HepG2 (cell line): Measurements from ENCODE around the gene ZNRD2. TPM values are rescaled to one million over a fixed set of nuclear protein-coding genes. Genes with fewer than 3 reads are reported as not detected.
A peak's percentile ranks its signal among the peaks of the same experiment; 100 is the strongest.

Experiments
- ASH2L ChIP-seq: fragments of 300-600, 200-600 bp; sonication (generic); IDR thresholded peaks from 2 replicates; pipeline ENCODE4 v1.7.0; 2017; ENCODE audit warnings: low read depth, mild to moderate bottlenecking, moderate library complexity, mixed read lengths, low read length; ENCODE audit not compliant: insufficient read length
- ATM ChIP-seq: fragments of 450-650 bp; IDR thresholded peaks from 2 replicates; pipeline ENCODE4 v1.7.1; 2017; ENCODE audit warnings: mild to moderate bottlenecking, borderline replicate concordance
- CENPX ChIP-seq: sonication (generic); formaldehyde crosslinking; IDR thresholded peaks from 2 replicates; pipeline ENCODE4 v1.9.0; 2021; ENCODE audit warnings: mild to moderate bottlenecking, missing genetic modification reagents, moderate library complexity
- CHD4 ChIP-seq: fragments of 200-600 bp; sonication (generic); IDR thresholded peaks from 2 replicates; pipeline ENCODE4 v1.7.0; 2017; ENCODE audit warnings: mild to moderate bottlenecking, low read length, borderline replicate concordance
- FLYWCH1 ChIP-seq: sonication (generic); formaldehyde crosslinking; IDR thresholded peaks from 2 replicates; pipeline ENCODE4 v1.8.1; 2023; ENCODE audit warnings: mild to moderate bottlenecking, missing genetic modification reagents
- MAF1 ChIP-seq: sonication (generic); formaldehyde crosslinking; IDR thresholded peaks from 2 replicates; pipeline ENCODE4 v1.5.0; 2020; ENCODE audit warnings: missing genetic modification reagents, borderline replicate concordance
- RBFOX2 ChIP-seq: fragments of 200-400 bp; formaldehyde crosslinking; IDR thresholded peaks from 2 replicates; pipeline ENCODE4 v1.6.1; 2017; ENCODE audit warnings: low read depth, mild to moderate bottlenecking, low read length
- RBM39 ChIP-seq: fragments of 200-400 bp; formaldehyde crosslinking; IDR thresholded peaks from one replicate; pipeline ENCODE4 v1.6.1; 2018; ENCODE audit warnings: antibody characterized with exemption, mild to moderate bottlenecking, low read depth, low read length; ENCODE audit not compliant: poor library complexity, severe bottlenecking
- SP4 ChIP-seq: sonication (generic); formaldehyde crosslinking; IDR thresholded peaks from 2 replicates; pipeline ENCODE4 v1.8.1; 2023; ENCODE audit warnings: mild to moderate bottlenecking, missing genetic modification reagents
- SRSF9 ChIP-seq: fragments of 200-400 bp; formaldehyde crosslinking; IDR thresholded peaks from 2 replicates; pipeline ENCODE4 v1.6.1; 2018; ENCODE audit warnings: borderline replicate concordance, mild to moderate bottlenecking, low read depth, low read length; ENCODE audit not compliant: insufficient read depth, poor library complexity, severe bottlenecking
- TBP ChIP-seq: sonication (generic); formaldehyde crosslinking; IDR thresholded peaks from 2 replicates; pipeline ENCODE4 v1.5.0; 2020; ENCODE audit warnings: missing genetic modification reagents
- TGIF2 ChIP-seq: IDR thresholded peaks from 2 replicates; pipeline ENCODE4 v1.6.1; 2016; ENCODE audit warnings: control low read depth, missing compliant biosample characterization
- TOPORS ChIP-seq: sonication (generic); formaldehyde crosslinking; IDR thresholded peaks from 2 replicates; pipeline ENCODE4 v1.8.0; 2023; ENCODE audit warnings: mild to moderate bottlenecking, missing genetic modification reagents
- U2AF2 ChIP-seq: fragments of 200-400 bp; formaldehyde crosslinking; IDR thresholded peaks from 2 replicates; pipeline ENCODE4 v1.6.1; 2017; ENCODE audit warnings: low read depth, mild to moderate bottlenecking, low read length
- ZMYM4 ChIP-seq: sonication (generic); formaldehyde crosslinking; IDR thresholded peaks from 2 replicates; pipeline ENCODE4 v1.8.1; 2023; ENCODE audit warnings: mild to moderate bottlenecking, missing genetic modification reagents
- ZNF446 ChIP-seq: sonication (generic); formaldehyde crosslinking; IDR thresholded peaks from 2 replicates; pipeline ENCODE4 v1.5.0; 2020; ENCODE audit warnings: mild to moderate bottlenecking, missing genetic modification reagents
- ZNF550 ChIP-seq: sonication (generic); formaldehyde crosslinking; IDR thresholded peaks from 2 replicates; pipeline ENCODE4 v1.4.0; 2020; ENCODE audit warnings: mild to moderate bottlenecking, missing genetic modification reagents, borderline replicate concordance
- ZNF891 ChIP-seq: sonication (generic); formaldehyde crosslinking; IDR thresholded peaks from 2 replicates; pipeline ENCODE4 v1.5.0; 2020; ENCODE audit warnings: mild to moderate bottlenecking, missing genetic modification reagents
- polyA plus RNA-seq, 8 experiments: library from polyadenylated mRNA; depleted of rRNA in 3 of 8; stranded (reverse) in 7 of 8; unstranded in 1 of 8; fragments of >200 nt; fragmentation: Illumina TruSeq in 4 of 8; extraction: Trizol in 4 of 8; gene quantifications; 2 replicates each; pipeline versions ENCODE4 v1.2.1 to v1.2.3, GENCODE V29; 2011 to 2016; ENCODE audit warnings: low read depth in 4 of 8, missing spikeins in 1 of 8, mixed read lengths in 1 of 8; ENCODE audit not compliant: insufficient read depth in 1 of 8
- total RNA-seq, 5 experiments: library from RNA; depleted of rRNA; stranded (reverse); fragments of >200 nt; fragmentation: Illumina TruSeq; extraction: Trizol; gene quantifications; 2 replicates each; pipeline ENCODE4 v1.2.3, GENCODE V29; 2016; ENCODE audit warnings: low read depth in 1 of 5
- TF ChIP-seq, protein P1 (sequence below): sonication (generic); formaldehyde crosslinking; IDR thresholded peaks from 2 replicates; pipeline ENCODE4 v1.9.0; 2021; ENCODE audit warnings: missing genetic modification reagents, borderline replicate concordance
- TF ChIP-seq, protein P2 (sequence below): sonication (generic); formaldehyde crosslinking; IDR thresholded peaks from 2 replicates; pipeline ENCODE4 v1.8.0; 2022; ENCODE audit warnings: low read depth, missing genetic modification reagents
- TF ChIP-seq, protein P3 (sequence below): IDR thresholded peaks from 2 replicates; pipeline ENCODE4 v1.4.0; 2020; ENCODE audit warnings: mild to moderate bottlenecking, missing genetic modification reagents
- TF ChIP-seq, protein P4 (sequence below): IDR thresholded peaks from 2 replicates; pipeline ENCODE4 v1.6.1; 2018; ENCODE audit warnings: missing genetic modification reagents

Gene ZNRD2
- total and polyA plus RNA-seq, 2 of the 13 experiments (the other 11 are each of a cell fraction or from before 2014, with no cell fraction given): 29.2 to 34.0 TPM

DNA sequence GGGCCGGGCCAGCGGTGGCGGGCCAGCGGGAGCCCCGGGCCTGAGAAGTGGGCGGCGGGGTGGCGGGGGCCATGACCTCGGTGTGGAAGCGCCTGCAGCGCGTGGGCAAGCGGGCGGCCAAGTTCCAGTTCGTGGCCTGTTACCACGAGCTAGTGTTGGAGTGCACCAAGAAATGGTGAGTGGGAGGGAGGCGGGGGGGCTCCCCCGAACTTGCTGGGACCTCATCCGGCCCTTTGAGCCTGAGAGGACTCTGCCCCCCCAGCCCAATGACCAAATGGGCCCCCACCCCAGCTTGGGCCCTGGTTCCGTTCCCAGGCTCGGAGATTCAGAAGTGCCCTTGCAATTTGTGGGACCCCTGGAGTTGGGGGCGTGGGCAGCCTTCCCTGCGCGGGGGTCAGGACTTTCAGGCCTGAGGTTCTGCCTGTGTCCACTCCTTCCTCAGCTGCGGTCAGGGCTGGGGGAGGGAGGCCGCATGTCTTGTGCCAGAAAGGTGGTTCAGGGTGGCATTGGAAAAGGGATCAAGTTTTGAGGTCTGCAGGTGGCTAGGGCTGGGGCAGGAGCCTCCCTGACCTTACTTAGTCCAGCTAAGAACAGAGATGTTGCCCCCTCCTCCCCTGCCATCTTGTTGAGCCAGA is 6.1 kb downstream of the ZNRD2 start (continued):
- TF ChIP-seq ZMYM4 (CRISPR knock-in tag) (no peak), U2AF2 (no peak), TOPORS (CRISPR knock-in tag) (no peak), ATM (no peak), RBFOX2 (0 out of 2 replicates have a peak, but pooled peaks have one; percentile 6), TGIF2 (CRISPR knock-in tag) (no peak), TBP (CRISPR knock-in tag) (no peak), FLYWCH1 (no peak), SRSF9 (no peak), MAF1 (CRISPR knock-in tag) (no peak), ASH2L (no peak), RBM39 (no peak), ZNF446 (CRISPR knock-in tag) (no peak), CHD4 (no peak), CENPX (CRISPR knock-in tag) (no peak), ZNF550 (no peak), SP4 (CRISPR knock-in tag) (peak; percentile 48; the same call in 1 of the 2 replicates), ZNF891 (CRISPR knock-in tag) (peak; percentile 17; the same call in 1 of the 2 replicates)
- TF ChIP-seq, protein P1, sequence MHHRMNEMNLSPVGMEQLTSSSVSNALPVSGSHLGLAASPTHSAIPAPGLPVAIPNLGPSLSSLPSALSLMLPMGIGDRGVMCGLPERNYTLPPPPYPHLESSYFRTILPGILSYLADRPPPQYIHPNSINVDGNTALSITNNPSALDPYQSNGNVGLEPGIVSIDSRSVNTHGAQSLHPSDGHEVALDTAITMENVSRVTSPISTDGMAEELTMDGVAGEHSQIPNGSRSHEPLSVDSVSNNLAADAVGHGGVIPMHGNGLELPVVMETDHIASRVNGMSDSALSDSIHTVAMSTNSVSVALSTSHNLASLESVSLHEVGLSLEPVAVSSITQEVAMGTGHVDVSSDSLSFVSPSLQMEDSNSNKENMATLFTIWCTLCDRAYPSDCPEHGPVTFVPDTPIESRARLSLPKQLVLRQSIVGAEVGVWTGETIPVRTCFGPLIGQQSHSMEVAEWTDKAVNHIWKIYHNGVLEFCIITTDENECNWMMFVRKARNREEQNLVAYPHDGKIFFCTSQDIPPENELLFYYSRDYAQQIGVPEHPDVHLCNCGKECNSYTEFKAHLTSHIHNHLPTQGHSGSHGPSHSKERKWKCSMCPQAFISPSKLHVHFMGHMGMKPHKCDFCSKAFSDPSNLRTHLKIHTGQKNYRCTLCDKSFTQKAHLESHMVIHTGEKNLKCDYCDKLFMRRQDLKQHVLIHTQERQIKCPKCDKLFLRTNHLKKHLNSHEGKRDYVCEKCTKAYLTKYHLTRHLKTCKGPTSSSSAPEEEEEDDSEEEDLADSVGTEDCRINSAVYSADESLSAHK (CRISPR knock-in tag): no peak
- TF ChIP-seq, protein P2, sequence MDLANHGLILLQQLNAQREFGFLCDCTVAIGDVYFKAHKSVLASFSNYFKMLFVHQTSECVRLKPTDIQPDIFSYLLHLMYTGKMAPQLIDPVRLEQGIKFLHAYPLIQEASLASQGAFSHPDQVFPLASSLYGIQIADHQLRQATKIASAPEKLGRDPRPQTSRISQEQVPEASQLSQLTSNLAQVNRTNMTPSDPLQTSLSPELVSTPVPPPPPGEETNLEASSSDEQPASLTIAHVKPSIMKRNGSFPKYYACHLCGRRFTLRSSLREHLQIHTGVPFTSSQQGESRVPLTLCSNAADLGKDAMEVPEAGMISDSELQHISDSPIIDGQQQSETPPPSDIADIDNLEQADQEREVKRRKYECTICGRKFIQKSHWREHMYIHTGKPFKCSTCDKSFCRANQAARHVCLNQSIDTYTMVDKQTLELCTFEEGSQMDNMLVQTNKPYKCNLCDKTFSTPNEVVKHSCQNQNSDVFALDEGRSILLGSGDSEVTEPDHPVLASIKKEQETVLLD (CRISPR knock-in tag): no peak
- TF ChIP-seq, protein P3, sequence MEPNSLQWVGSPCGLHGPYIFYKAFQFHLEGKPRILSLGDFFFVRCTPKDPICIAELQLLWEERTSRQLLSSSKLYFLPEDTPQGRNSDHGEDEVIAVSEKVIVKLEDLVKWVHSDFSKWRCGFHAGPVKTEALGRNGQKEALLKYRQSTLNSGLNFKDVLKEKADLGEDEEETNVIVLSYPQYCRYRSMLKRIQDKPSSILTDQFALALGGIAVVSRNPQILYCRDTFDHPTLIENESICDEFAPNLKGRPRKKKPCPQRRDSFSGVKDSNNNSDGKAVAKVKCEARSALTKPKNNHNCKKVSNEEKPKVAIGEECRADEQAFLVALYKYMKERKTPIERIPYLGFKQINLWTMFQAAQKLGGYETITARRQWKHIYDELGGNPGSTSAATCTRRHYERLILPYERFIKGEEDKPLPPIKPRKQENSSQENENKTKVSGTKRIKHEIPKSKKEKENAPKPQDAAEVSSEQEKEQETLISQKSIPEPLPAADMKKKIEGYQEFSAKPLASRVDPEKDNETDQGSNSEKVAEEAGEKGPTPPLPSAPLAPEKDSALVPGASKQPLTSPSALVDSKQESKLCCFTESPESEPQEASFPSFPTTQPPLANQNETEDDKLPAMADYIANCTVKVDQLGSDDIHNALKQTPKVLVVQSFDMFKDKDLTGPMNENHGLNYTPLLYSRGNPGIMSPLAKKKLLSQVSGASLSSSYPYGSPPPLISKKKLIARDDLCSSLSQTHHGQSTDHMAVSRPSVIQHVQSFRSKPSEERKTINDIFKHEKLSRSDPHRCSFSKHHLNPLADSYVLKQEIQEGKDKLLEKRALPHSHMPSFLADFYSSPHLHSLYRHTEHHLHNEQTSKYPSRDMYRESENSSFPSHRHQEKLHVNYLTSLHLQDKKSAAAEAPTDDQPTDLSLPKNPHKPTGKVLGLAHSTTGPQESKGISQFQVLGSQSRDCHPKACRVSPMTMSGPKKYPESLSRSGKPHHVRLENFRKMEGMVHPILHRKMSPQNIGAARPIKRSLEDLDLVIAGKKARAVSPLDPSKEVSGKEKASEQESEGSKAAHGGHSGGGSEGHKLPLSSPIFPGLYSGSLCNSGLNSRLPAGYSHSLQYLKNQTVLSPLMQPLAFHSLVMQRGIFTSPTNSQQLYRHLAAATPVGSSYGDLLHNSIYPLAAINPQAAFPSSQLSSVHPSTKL: no peak
- TF ChIP-seq, protein P4, sequence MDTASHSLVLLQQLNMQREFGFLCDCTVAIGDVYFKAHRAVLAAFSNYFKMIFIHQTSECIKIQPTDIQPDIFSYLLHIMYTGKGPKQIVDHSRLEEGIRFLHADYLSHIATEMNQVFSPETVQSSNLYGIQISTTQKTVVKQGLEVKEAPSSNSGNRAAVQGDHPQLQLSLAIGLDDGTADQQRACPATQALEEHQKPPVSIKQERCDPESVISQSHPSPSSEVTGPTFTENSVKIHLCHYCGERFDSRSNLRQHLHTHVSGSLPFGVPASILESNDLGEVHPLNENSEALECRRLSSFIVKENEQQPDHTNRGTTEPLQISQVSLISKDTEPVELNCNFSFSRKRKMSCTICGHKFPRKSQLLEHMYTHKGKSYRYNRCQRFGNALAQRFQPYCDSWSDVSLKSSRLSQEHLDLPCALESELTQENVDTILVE (CRISPR knock-in tag): no peak
